Sigmoid colon (tissue), 7 donors: ENCODE results near the gene ACBD6. TPM values are rescaled to one million over a fixed set of nuclear protein-coding genes. Genes with fewer than 3 reads are reported as not detected.
"Not testable (repeated sequence)": the region's sequence is repeated elsewhere in the genome, so short reads cannot be mapped to it uniquely, and the experiment has no call there.

ENCODE experiments used
- DNase-seq: peaks from one replicate; pipeline ENCODE4 v3.0.0-alpha.2; 2019
- H3K27ac ChIP-seq, 4 donors: fragments of 200-600 bp; sonication (generic); one replicate each; pipeline ENCODE4 v1.5.1; 2016 to 2019; ENCODE audit warnings: mild to moderate bottlenecking in 1 of 4
- H3K27me3 ChIP-seq, 3 donors: fragments of 200-600 bp; sonication (generic); one replicate each; pipeline ENCODE4 v1.5.1; 2019; ENCODE audit warnings: mild to moderate bottlenecking in 1 of 3
- H3K36me3 ChIP-seq, 4 donors: fragments of 200-600 bp; sonication (generic); one replicate each; pipeline ENCODE4 v1.5.1; 2016 to 2019
- H3K4me1 ChIP-seq, 4 donors: fragments of 200-600 bp; sonication (generic); one replicate each; pipeline ENCODE4 v1.5.1; 2017 to 2019
- H3K4me3 ChIP-seq, 4 donors: fragments of 200-600 bp; sonication (generic); one replicate each; pipeline ENCODE4 v1.5.1; 2017 to 2019; ENCODE audit warnings: mild to moderate bottlenecking in 2 of 4, moderate library complexity in 1 of 4
- H3K9me3 ChIP-seq, 4 donors: fragments of 200-600 bp in 3 of 4; sonication (generic) in 3 of 4; one replicate each; pipeline versions ENCODE4 v1.5.1 to v1.6.1; 2013 to 2019
- CTCF ChIP-seq, 4 experiments: fragments of 450-650 bp in 3 of 4; fragments of 200-600 bp in 1 of 4; IDR thresholded peaks; one replicate each; pipeline ENCODE4 v1.5.1; 2016 to 2019; ENCODE audit warnings: antibody characterized with exemption in 4 of 4, mild to moderate bottlenecking in 3 of 4, moderate library complexity in 2 of 4
- EP300 ChIP-seq, 4 donors: sonication (generic); formaldehyde crosslinking; IDR thresholded peaks; one replicate each; pipeline ENCODE4 v1.6.1; 2017; ENCODE audit warnings: antibody characterized with exemption in 4 of 4
- POLR2A ChIP-seq, 2 donors: fragments of 450-650 bp; IDR thresholded peaks; one replicate each; pipeline ENCODE4 v1.6.1; 2016; ENCODE audit warnings: antibody characterized with exemption in 2 of 2, mild to moderate bottlenecking in 2 of 2, moderate library complexity in 2 of 2
- POLR2AphosphoS5 ChIP-seq, 4 donors: sonication (generic); formaldehyde crosslinking; IDR thresholded peaks; one replicate each; pipeline ENCODE4 v1.6.1; 2017; ENCODE audit warnings: antibody characterized with exemption in 4 of 4
- WGBS, 2 donors: extraction: QIAGEN DNeasy Blood & Tissue Kit; methylation state at CpG; one replicate each; pipeline ENCODE4 v1.1.7; 2013; 5-methylcytosine and 5-hydroxymethylcytosine counted together
- intact Hi-C: fragments of 100-400 bp; cut with DNase I; formaldehyde crosslinking; loops from one replicate; pipeline ENCODE4 v1.15.1; 2023
- polyA plus RNA-seq, 3 donors: library from polyadenylated mRNA; stranded (reverse); fragments of 200-250 nt; gene quantifications; one replicate each; pipeline ENCODE4 v1.2.3, GENCODE V29; 2013
- total RNA-seq, 4 donors: library from RNA; depleted of rRNA; stranded (reverse); fragments of >200 nt; gene quantifications; one replicate each; pipeline ENCODE4 v1.1.0, GENCODE V29; 2016
- donor health status: healthy with polysubstance abuse.
- donor health status: Bipolar disorder and iron deficiency.
- donor health status: healthy.

ACBD6 gene
- total and polyA plus RNA-seq, 7 donors: 11.4 to 40.8 (median 35.5) TPM

GRCh38 chr1:180415236-180415848 is 87.0 kb downstream of the ACBD6 start:
- intact Hi-C loops: no loop called here
- Histone ChIP-seq H3K4me3 (no peak overlapping the region), H3K27me3 (no peaks in the 10 kb centered on the region), H3K27ac (no peak overlapping the region), H3K9me3 (no peaks in the 10 kb centered on the region), H3K36me3 (peaks cover 0 to 11% (median 2%) of the 10 kb centered on the region in 4 donors), H3K4me1 (no peaks in the 10 kb centered on the region)
- no peak for DNase-seq
- 94 to 95% methylated on average over 8 of the region's 8 CpGs for WGBS, 2 donors
- no peak for TF ChIP-seq CTCF (IDR thresholded peaks at IDR 0.05)
- TF ChIP-seq POLR2A (IDR thresholded peaks at IDR 0.05): no peak
- no peak for TF ChIP-seq EP300 (IDR thresholded peaks at IDR 0.05)
- TF ChIP-seq POLR2AphosphoS5 (IDR thresholded peaks at IDR 0.05): no peak

DNA sequence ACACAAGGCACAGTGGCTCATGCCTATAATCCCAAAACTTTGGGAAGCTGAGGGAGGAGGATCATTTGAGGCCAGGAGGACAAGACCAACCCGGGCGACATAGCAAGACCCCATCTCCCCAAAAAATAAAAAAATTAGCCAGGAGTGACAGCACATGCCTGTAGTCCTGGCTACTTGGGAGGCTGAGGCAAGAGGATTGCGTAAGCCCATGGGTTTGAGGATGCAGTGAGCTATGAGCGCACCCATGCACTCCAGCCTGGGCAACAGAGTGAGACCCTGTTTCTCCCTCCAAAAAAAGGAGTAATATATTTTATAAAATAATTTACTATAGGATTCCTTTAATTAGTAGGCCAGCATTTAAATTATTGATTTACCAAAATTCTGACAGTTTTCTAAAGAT is 89.8 kb downstream of the ACBD6 start:
- no peak for DNase-seq
- Histone ChIP-seq H3K4me3 (no peak overlapping the region), H3K4me1 (no peaks in the 10 kb centered on the region), H3K9me3 (no peaks in the 10 kb centered on the region), H3K27ac (no peak overlapping the region), H3K27me3 (no peaks in the 10 kb centered on the region), H3K36me3 (peaks cover 0 to 12% (median 2%) of the 10 kb centered on the region in 4 donors)
- TF ChIP-seq POLR2AphosphoS5 (IDR thresholded peaks at IDR 0.05): no peak
- no peak for TF ChIP-seq POLR2A (IDR thresholded peaks at IDR 0.05)
- TF ChIP-seq CTCF (IDR thresholded peaks at IDR 0.05): no peak
- TF ChIP-seq EP300 (IDR thresholded peaks at IDR 0.05): no peak
- WGBS, 2 donors: 96 to 98% methylated on average over 4 of the region's 4 CpGs
- intact Hi-C loops: no loop called here

DNA sequence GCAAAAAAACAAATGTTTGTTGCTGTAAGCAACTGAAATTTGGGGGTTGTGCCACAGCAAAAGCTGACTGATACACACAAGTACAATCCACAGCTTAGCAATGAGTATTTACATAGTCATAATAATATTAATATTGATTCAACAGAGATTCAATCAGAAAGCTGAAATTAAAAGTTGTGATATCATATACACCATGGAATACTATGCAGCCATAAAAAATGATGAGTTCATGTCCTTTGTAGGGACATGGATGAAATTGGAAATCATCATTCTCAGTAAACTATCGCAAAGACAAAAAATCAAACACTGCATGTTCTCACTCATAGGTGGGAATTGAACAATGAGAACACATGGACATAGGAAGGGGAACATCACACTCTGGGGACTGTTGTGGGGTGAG is 94.2 kb downstream of the ACBD6 start:
- H3K36me3 ChIP-seq: peaks cover 0 to 12% (median 2%) of the 10 kb centered on the region in 4 donors
- H3K27me3 ChIP-seq, H3K9me3 ChIP-seq, H3K4me1 ChIP-seq, intact Hi-C loops, DNase-seq, H3K4me3 ChIP-seq, H3K27ac ChIP-seq: not testable (repeated sequence)
- no CpG with 5 or more reads among the region's 1 CpG for WGBS, 2 donors

DNA sequence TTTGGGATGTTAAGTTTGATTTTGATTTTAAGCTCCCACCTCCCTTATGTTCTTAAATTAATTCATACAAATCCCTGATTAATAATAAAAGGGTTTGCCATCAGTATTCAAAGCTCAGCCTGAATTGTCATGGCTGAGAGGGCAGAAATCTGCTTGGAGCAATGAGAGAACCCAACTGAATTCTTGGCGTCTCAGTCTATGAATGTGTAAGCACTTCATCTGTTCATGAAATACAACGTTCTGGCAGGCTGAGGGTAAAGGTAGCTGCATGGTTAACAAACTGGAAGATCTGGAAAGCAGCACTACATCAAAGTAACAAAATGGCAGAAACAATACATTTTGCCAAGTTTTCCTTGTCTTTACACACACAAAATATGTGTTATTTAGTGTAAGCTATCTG is 95.3 kb downstream of the ACBD6 start:
- H3K9me3 ChIP-seq: no peaks in the 10 kb centered on the region
- H3K4me1 ChIP-seq: no peaks in the 10 kb centered on the region
- H3K27ac ChIP-seq: no peak overlapping the region
- peaks cover 0 to 12% (median 2%) of the 10 kb centered on the region in 4 donors for H3K36me3 ChIP-seq
- WGBS, 2 donors: 82 to 83% methylated on average over 2 of the region's 2 CpGs
- H3K4me3 ChIP-seq: no peak overlapping the region
- no peak for DNase-seq
- no peak for TF ChIP-seq POLR2AphosphoS5 (IDR thresholded peaks at IDR 0.05)
- TF ChIP-seq EP300 (IDR thresholded peaks at IDR 0.05): no peak
- no peak for TF ChIP-seq CTCF (IDR thresholded peaks at IDR 0.05)
- no peak for TF ChIP-seq POLR2A (IDR thresholded peaks at IDR 0.05)
- no peaks in the 10 kb centered on the region for H3K27me3 ChIP-seq
- intact Hi-C loops: no loop called here

- DNase-seq: no peak
- H3K36me3 ChIP-seq: no peaks in the 10 kb centered on the region
- 86 to 97% methylated on average over 6 of the region's 6 CpGs for WGBS, 2 donors
- TF ChIP-seq EP300 (IDR thresholded peaks at IDR 0.05): no peak
- TF ChIP-seq CTCF (IDR thresholded peaks at IDR 0.05): no peak
- no peak for TF ChIP-seq POLR2AphosphoS5 (IDR thresholded peaks at IDR 0.05)
- no peaks in the 10 kb centered on the region for H3K9me3 ChIP-seq
- H3K4me3 ChIP-seq: no peak overlapping the region
- intact Hi-C loops: no loop called here
- H3K27me3 ChIP-seq: no peaks in the 10 kb centered on the region
- H3K4me1 ChIP-seq: no peaks in the 10 kb centered on the region
- no peak overlapping the region for H3K27ac ChIP-seq
These were observed 99.8 kb downstream of the ACBD6 start for GRCh38 chr1:180402551-180402950.
